ENCODE data around the gene ADORA1.
A peak's percentile ranks its signal among the peaks of the same experiment; 100 is the strongest.

ADORA1 gene

DNA sequence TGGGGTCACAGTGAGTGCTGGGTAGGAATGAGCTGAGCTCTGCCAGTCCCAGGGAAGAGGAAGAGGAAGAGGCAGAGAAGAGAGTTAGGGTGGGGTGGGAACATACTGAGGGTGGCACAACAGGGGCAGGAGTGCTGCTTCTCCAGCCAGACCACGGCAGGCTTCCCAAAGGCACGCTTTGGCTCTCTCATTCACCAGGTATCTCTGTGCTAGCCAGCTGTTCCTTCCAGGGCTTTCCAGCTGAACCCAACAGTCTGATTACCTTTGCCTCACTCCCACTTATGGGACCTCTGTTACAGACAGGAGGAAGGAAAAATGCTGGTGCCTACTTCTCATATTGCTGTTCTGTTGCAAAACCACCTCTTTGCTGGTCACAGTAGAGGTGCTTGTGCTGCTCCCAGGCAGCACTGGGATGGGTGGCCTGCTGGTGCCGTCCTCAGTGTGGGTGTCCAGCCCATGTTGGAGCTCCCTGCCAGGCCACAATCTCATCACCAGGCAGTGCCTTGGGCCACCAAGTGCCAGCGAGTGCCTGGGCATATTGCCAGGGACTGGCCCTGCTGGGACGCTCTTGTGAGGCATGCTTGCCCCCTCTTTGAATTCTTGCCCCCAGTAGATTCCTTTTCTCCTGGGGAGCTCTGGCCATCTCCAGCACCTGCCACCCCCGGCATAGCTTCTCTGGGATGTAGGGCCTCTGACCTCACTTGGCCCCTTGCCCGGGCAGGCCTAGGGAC is 2.1 kb downstream of the ADORA1 start:
- DNase-seq, result peak; percentile 65
- Histone ChIP-seq H3K4me1 (peaks cover 36% of the 10 kb centered on the region), H3K27me3 (peaks cover 7% of the 10 kb centered on the region; the same call in 1 of the 2 replicates), H3K4me3 (ENCODE audit: low read depth, low read length) (no peak overlapping the region), H3K9me3 (no peaks in the 10 kb centered on the region), H3K36me3 (no peaks in the 10 kb centered on the region)
- no peak for TF ChIP-seq CTCF (IDR thresholded peaks at IDR 0.05; ENCODE audit: low read depth, low read length)

DNA sequence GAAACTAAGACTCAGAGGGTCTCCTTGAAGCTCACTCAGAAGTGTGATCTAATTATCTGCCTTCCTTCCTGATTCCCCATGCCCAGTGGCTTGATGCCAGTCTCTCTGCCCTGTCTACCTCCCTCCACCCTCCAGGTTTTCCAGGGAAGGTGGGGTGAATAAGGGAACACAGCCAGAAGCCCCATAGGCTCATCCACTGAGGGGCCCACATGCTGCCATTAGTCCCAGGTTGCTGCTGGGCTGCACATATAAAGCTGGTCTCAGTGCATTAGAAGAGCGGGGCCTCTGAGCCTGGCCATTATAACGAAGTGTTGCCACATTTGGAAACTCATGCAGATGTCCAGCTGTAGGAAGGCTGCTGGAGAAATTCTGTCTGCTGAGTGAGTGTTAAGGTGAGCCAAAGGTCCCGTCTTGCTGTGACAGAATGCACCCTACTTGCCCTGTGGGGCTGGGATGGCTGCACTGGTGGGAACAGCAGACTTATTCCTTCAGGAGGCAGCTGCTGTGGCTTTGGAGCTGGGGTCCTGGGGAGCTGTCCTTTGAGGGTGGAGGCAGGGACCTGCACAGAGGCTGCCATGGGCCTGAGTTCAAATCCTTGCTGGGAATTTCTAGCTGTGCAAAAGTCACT is 2.9 kb downstream of the ADORA1 start:
- Histone ChIP-seq H3K4me1 (peaks cover 28% of the 10 kb centered on the region), H3K4me3 (ENCODE audit: low read depth, low read length) (no peak overlapping the region), H3K27me3 (peaks cover 7% of the 10 kb centered on the region; the same call in 1 of the 2 replicates), H3K36me3 (no peaks in the 10 kb centered on the region), H3K9me3 (no peaks in the 10 kb centered on the region)
- TF ChIP-seq CTCF (IDR thresholded peaks at IDR 0.05; ENCODE audit: low read depth, low read length), result no peak
- DNase-seq, result no peak

GRCh38 chr1:203131548-203132200 is 4.1 kb downstream of the ADORA1 start:
- no peak overlapping the region for H3K4me3 ChIP-seq (ENCODE audit: low read depth, low read length)
- no peaks in the 10 kb centered on the region for H3K36me3 ChIP-seq
- H3K4me1 ChIP-seq, result peaks cover 17% of the 10 kb centered on the region
- DNase-seq, result no peak
- TF ChIP-seq CTCF (IDR thresholded peaks at IDR 0.05; ENCODE audit: low read depth, low read length), result no peak
- no peaks in the 10 kb centered on the region for H3K9me3 ChIP-seq
- peaks cover 7% of the 10 kb centered on the region; the same call in 1 of the 2 replicates for H3K27me3 ChIP-seq

- DNase-seq, result no peak
- Histone ChIP-seq H3K27me3 (no peaks in the 10 kb centered on the region), H3K4me1 (peaks cover 9% of the 10 kb centered on the region), H3K36me3 (no peaks in the 10 kb centered on the region), H3K9me3 (no peaks in the 10 kb centered on the region), H3K4me3 (ENCODE audit: low read depth, low read length) (no peak overlapping the region)
- no peak for TF ChIP-seq CTCF (IDR thresholded peaks at IDR 0.05; ENCODE audit: low read depth, low read length)
Observed at GRCh38 chr1:203133970-203134725, 6.6 kb downstream of the ADORA1 start.

- no peaks in the 10 kb centered on the region for H3K36me3 ChIP-seq
- H3K4me1 ChIP-seq, result peaks cover 9% of the 10 kb centered on the region
- no peaks in the 10 kb centered on the region for H3K9me3 ChIP-seq
- no peaks in the 10 kb centered on the region for H3K27me3 ChIP-seq
- no peak for TF ChIP-seq CTCF (IDR thresholded peaks at IDR 0.05; ENCODE audit: low read depth, low read length)
- H3K4me3 ChIP-seq (ENCODE audit: low read depth, low read length), result no peak overlapping the region
- no peak for DNase-seq
Observed at GRCh38 chr1:203135636-203136305, 8.2 kb downstream of the ADORA1 start.

Measured in BE2C (cell line).